ENCODE results near the gene UGT1A3. TPM values are rescaled to one million over a fixed set of nuclear protein-coding genes. Genes with fewer than 3 reads are reported as not detected.

Gene UGT1A3
- total RNA-seq, 4 donors from 2014 or later: 0.67 to 1.0 TPM; not detected in 2

Other genes with a start within 250 kb of the UGT1A3 start
- 10 to 100 TPM; 70.7 to 99.0 (median 85.7) TPM for gene USP40, start 162.3 kb upstream of the UGT1A3 start, total RNA-seq
- gene UGT1A8, start 111.4 kb upstream of the UGT1A3 start, total RNA-seq: under 1 TPM in 1 of 4 donors, not detected in 3; 0.34 TPM
- under 1 TPM in 1 of 4 donors, not detected in 3; 0.27 TPM for gene UGT1A10, start 92.6 kb upstream of the UGT1A3 start, total RNA-seq
- gene UGT1A9, start 57.1 kb upstream of the UGT1A3 start, total RNA-seq: not detected
- gene UGT1A7, start 47.1 kb upstream of the UGT1A3 start, total RNA-seq: not detected
- gene UGT1A6, start 36.2 kb upstream of the UGT1A3 start, total RNA-seq: 1 to 10 TPM in 3 of 4 donors, under 1 TPM in 1; 0.81 to 6.2 (median 3.5) TPM
- gene UGT1A5, start 16.1 kb upstream of the UGT1A3 start, total RNA-seq: 1 to 10 TPM in 2 of 4 donors, under 1 TPM in 2; 0.89 to 2.9 (median 1.3) TPM
- 1 to 10 TPM in 1 of 4 donors, under 1 TPM in 3; 0.13 to 3.8 (median 0.45) TPM for gene UGT1A4, start 10.3 kb upstream of the UGT1A3 start, total RNA-seq
- gene UGT1A1, start 31.2 kb downstream of the UGT1A3 start, total RNA-seq: under 1 TPM; 0.45 to 0.94 (median 0.76) TPM
- 10 to 100 TPM in 2 of 4 donors, 1 to 10 TPM in 2; 1.3 to 20.4 (median 9.3) TPM for gene MROH2A, start 49.3 kb downstream of the UGT1A3 start, total RNA-seq
- under 1 TPM in 3 of 4 donors, not detected in 1; 0.27 to 0.45 (median 0.38) TPM for gene HJURP, start 125.5 kb downstream of the UGT1A3 start, total RNA-seq
- gene TRPM8, start 188.3 kb downstream of the UGT1A3 start, total RNA-seq: not detected

Measured in thyroid gland (tissue), 4 donors.